Coronary artery (tissue), 2 donors: ENCODE measurements around the gene TOX2.
A peak's percentile ranks its signal among the peaks of the same experiment; 100 is the strongest.

Source experiments
- DNase-seq: peaks from one replicate; pipeline ENCODE4 v3.0.0-alpha.2; 2017; ENCODE audit warnings: low spot score
- H3K27ac ChIP-seq, 2 donors: fragments of 200-600 bp; sonication (generic); one replicate each; pipeline ENCODE4 v1.5.1; 2016 to 2019
- H3K4me3 ChIP-seq: fragments of 200-600 bp; sonication (generic); 2 replicates; pipeline ENCODE4 v1.5.1; 2016; ENCODE audit warnings: mild to moderate bottlenecking, moderate library complexity
- CTCF ChIP-seq: fragments of 200-600 bp; sonication (generic); IDR thresholded peaks from one replicate; pipeline ENCODE4 v1.5.1; 2019; ENCODE audit warnings: antibody characterized with exemption

Gene TOX2

GRCh38 chr20:44075950-44076232, 161.2 kb downstream of the TOX2 start:
- no peak for TF ChIP-seq CTCF
- no peak overlapping the region for H3K27ac ChIP-seq
- no peak for DNase-seq
- H3K4me3 ChIP-seq: no peak overlapping the region

DNA sequence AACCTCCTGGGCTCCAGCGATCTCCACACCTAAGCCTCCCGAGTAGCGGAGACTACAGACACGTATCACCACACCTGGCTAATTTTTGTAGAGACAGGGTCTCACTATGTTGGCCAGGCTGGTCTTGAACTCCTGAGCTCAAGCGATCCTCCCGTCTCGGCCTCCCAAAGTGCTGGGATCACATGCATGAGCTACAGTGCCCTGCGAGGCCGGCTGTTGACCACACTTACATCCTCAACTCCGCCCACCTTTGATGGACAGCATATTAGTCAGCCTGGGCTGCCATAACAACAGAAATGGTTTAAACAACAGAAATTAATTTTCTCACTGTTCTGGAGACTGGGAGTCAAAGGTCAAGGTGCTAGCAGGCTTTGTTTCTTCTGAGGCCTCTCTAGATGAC, 164.6 kb downstream of the TOX2 start:
- H3K4me3 ChIP-seq: no peak overlapping the region
- TF ChIP-seq CTCF: no peak
- DNase-seq: no peak
- no peak overlapping the region for H3K27ac ChIP-seq

GRCh38 chr20:44080064-44080463, 165.4 kb downstream of the TOX2 start:
- no peak for TF ChIP-seq CTCF
- H3K27ac ChIP-seq: no peak overlapping the region
- no peak overlapping the region for H3K4me3 ChIP-seq
- DNase-seq: no peak

DNA sequence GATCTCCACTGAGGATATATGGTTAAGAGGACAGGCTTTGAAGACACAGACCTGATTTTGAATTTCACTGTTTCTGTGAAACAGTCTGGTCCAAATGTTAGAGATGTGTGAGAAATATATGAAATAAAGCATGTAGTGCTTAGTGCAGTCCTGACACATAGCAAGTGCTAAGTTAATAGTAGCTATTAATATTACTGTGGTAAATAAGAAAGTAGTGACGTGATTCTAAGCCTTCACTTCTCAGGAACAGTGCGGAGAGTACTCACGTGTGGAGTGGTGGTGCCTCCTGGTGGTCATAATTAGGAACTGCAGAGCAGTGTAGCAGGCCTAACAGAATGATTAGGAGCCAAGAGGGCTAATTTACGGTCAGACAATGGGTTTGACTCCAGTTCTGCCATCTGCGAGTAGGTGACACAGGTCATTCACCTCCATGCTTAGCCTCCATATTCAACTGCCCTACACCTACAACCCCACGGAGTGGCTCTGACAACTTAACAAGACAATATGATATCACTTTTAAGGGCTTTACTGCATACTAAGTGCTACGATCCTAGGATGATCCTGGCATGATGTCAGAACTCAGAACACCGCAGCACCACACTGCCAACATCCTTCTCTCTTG, 166.1 kb downstream of the TOX2 start:
- TF ChIP-seq CTCF: peak; percentile 96
- Histone ChIP-seq H3K27ac (no peak overlapping the region), H3K4me3 (no peak overlapping the region)
- no peak for DNase-seq

GRCh38 chr20:44081476-44081875, 166.8 kb downstream of the TOX2 start:
- no peak for DNase-seq
- H3K4me3 ChIP-seq: no peak overlapping the region
- no peak overlapping the region for H3K27ac ChIP-seq
- TF ChIP-seq CTCF: no peak

GRCh38 chr20:44081888-44082287, 167.2 kb downstream of the TOX2 start:
- DNase-seq: no peak
- TF ChIP-seq CTCF: no peak
- no peak overlapping the region for H3K27ac ChIP-seq
- no peak overlapping the region for H3K4me3 ChIP-seq

- Histone ChIP-seq H3K4me3 (no peak overlapping the region), H3K27ac (no peak overlapping the region)
- TF ChIP-seq CTCF: no peak
- DNase-seq: no peak
Observed at GRCh38 chr20:44083220-44083933, 168.7 kb downstream of the TOX2 start.
